GM19467 (cell line): ENCODE data around the gene SLC18A3.

Experiments
- ATAC-seq: cut with Tn5 transposase; IDR thresholded peaks from one replicate; pipeline ENCODE4 v1.9.1; 2021; ENCODE audit warnings: mild to moderate bottlenecking, moderate library complexity; ENCODE audit not compliant: unreplicated experiment

Gene SLC18A3

DNA sequence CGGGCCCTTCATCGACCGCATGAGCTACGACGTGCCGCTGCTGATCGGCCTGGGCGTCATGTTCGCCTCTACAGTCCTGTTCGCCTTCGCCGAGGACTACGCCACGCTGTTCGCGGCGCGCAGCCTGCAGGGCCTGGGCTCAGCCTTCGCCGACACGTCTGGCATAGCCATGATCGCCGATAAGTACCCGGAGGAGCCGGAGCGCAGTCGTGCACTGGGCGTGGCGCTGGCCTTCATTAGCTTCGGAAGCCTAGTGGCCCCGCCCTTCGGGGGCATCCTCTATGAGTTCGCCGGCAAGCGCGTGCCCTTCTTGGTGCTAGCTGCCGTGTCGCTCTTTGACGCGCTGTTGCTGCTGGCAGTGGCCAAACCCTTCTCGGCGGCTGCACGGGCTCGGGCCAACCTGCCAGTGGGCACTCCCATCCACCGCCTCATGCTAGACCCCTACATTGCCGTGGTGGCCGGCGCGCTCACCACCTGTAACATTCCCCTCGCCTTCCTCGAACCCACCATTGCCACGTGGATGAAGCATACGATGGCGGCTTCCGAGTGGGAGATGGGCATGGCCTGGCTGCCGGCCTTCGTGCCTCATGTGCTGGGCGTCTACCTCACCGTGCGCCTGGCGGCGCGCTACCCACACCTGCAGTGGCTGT is 1.2 kb downstream of the SLC18A3 start:
- no peak for ATAC-seq

DNA sequence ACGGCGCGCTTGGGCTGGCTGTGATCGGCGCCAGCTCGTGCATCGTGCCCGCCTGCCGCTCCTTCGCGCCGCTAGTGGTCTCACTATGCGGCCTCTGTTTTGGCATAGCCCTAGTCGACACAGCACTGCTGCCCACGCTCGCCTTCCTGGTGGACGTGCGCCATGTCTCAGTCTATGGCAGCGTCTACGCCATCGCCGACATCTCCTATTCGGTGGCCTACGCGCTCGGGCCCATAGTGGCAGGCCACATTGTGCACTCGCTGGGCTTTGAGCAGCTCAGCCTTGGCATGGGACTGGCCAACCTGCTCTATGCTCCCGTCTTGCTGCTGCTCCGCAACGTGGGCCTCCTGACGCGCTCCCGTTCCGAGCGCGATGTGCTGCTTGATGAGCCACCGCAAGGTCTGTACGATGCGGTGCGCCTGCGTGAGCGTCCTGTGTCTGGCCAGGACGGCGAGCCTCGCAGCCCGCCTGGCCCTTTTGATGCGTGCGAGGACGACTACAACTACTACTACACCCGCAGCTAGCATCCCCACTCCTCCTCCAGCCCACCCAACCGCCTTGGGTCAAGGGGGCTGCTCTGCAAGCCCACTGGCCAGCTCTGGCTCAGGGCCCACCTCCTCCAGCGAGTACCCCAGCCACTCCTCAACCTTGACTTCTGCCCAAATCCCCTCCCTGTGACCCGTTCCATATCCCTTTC is 1.9 kb downstream of the SLC18A3 start:
- ATAC-seq, result no peak

DNA sequence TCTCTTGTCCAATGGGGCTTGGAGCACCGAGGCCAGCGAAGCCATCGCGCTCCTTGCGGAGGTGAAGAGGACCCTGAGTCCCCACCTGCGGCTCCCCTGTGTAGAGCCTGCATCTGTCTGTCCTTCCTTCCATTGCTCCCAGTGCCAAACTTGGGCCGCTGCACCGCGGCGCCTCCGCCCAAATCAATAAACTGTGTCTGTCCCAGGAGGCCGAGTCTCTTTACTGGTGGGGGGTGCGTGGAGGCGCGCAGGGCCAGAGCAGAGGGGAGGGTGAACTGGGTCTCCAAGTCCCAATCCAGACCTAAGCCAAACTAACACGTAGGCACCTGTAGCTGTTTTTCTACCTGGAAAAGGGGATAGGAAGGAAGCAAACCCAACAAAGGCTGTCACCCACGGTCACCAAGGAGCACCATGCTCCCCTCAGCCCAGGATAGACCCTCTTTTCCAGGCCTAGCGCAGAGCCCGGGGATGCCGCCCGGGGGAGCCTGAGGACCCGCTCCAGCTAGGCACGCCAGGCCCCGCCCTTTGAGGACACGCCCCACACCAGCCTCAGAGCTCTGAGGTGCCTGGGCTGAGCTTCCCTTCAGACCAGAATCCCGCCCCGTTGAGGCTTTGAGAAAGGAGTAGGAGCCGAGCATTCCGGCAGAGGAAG is 2.5 kb downstream of the SLC18A3 start:
- no peak for ATAC-seq

DNA sequence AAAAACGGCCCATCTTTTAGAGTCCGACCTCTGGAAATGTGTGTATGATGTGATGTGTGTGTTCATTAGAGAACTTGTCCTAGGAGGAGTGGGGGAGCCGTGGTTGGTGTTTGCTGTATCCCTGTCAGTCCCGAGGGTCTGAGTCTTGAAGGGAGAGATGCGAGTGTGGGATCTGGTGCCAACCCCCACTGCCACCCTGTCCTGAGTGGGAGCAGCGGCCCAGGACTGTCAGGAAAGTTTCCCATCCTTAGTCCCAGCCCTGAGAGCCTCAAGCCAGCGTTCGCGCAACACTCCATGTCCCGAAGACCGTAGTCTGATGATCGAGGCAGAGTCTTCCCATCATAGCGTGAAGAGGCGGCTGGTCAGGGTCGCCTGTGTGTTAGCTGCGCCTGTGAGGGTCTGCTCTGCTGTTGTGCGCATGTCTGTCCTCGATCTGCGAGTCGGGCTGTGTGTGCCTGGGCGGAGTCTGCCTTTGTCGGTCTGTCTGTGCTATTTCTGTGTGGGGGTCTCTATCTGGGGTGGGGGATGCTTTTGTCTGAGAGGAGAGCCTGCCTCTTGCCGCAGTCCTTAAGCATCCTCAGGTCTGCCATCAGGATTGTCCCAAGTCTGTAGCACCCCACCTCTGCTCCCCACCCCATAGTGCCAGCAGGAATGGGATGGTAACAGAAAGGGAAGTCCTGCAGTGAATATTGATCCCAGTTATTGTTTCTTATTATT is 3.2 kb downstream of the SLC18A3 start:
- no peak for ATAC-seq

DNA sequence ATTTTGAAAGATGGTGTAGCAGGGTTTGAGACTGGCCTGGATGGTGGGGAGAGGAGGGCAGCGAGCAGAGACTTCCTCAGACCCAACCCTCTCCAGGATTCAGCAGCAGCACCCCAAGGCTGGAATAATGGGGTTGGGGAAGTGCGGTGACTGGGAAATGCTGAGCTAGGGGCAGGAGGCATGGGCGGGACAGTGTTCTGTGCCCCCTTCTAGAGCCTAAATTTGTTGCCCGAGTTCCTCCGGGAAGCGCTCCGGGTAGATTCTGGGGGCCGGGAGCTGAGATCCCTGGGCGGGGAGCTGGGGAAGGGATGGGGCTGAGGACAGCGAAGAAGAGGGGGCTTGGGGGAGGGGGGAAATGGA is 3.8 kb downstream of the SLC18A3 start, which contains the start of gene CHAT:
CHAT (plus strand) TSS at position 156 of the 360 bp plus-strand sequence; CDS start at position 309, 153 bp downstream.
- no peak for ATAC-seq

DNA sequence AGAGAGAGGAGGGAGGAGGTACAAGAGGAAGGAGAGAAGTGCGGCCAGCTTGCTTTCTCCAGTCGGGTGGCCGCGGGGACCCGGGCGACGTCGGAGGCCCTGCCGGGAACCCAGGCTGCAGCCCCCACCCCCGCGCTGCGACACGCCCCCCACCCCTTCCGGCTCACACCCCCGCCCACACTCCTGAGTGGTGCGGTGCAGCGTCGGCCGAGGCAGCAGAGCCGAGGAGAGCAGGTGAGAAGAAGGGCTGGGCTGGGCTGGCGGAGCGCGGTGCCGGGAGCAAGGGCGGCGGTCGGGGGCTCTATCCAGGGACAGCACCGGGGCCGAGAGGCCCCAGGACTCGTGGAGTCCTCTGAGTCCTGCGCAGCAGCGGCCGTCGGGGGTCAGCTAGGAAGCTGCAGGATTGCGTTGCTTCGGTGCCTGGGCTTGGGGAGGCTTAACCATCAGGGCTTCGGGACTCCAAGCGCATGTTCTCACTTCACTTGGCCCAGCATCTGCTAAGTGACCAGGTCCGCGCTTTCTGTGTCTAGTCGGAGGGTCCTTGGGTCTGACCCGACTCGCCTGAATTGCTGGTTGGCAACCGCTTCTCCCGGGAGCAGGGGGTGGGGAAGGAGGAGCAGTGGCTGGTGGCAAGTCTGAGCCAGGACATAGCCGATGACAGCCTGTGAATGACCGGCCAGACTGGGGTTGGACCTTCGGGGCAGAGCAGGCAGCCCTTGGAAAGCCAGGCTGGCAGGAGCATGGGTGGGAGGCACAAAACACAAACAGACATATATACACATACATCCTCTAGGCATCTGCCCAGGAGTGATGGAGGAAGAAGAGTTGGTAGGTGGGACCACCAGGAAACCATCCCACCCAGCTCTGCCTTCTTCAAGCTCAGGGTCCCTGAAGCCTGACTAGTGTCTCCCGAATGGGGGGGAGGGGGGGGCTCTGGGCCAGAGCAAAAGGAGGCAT is 4.4 kb downstream of the SLC18A3 start:
- no peak for ATAC-seq

DNA sequence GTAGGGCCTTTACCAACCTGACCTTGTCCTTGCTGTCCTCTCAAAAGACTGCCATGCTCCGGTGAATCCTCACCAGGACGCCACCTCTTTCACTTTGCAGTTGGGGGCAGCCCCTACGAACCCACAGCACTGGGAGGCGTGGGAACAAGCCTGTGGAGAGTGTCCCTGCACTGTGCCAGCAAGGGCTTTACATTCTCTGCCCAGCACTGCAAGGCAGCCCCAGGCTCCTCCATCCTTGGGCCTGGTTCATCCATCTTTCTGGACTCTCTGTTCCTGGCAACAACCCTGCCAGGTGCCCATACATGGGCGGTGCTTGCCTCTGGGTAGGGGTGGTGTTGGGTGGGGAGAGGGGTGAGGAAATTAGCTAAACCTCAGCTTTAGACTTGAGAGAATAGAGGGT is 5.1 kb downstream of the SLC18A3 start:
- ATAC-seq, result no peak

DNA sequence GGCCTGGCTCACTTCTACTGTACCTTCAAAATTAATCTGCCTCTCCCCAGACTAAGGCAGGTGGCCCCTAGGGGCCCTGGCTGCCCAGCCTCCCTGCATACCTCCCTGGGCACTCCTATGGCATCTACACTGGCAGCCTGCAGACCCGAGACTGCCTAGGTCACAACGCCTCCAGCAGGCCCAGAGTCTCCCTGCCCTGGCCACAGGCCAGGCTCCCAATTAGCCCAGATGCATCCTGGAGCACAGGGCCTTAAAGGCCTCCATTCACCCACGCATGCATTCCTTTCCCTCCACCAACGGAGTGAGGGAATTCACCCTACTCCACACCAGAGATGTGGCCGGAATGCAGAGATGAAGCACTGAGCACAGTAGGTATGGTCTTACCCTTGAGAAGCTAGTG is 5.6 kb downstream of the SLC18A3 start:
- no peak for ATAC-seq

DNA sequence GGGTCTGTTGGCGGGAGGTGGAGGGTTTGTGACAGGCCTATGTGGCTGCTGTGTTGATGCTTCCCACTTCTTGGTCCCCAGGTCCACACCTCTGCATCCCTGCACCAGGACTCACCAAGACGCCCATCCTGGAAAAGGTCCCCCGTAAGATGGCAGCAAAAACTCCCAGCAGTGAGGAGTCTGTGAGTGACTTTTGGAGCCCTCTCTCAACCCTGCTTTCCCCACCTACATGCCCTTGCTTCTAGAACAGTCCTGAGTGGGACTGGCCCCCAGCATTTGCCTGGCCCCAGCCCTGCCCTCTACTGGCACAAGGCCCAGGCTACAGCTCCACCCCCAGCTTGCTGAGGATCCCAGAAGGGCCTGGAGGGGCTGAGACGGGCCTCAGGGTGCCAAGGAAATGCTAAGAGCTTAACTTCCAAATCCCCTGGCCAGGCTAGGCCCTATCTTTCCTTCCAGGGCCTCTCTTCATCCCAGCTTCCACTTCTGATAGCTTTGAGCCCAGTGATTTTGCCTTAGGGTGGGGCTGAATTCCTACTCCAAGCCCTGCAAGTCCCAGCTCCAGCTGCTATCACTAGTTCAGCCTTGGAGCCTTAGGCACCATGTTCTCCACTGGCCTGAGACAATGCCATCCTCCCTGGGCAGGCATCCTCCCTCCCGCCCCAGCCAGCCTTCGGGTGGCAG is 6.5 kb downstream of the SLC18A3 start:
- ATAC-seq, result no peak

DNA sequence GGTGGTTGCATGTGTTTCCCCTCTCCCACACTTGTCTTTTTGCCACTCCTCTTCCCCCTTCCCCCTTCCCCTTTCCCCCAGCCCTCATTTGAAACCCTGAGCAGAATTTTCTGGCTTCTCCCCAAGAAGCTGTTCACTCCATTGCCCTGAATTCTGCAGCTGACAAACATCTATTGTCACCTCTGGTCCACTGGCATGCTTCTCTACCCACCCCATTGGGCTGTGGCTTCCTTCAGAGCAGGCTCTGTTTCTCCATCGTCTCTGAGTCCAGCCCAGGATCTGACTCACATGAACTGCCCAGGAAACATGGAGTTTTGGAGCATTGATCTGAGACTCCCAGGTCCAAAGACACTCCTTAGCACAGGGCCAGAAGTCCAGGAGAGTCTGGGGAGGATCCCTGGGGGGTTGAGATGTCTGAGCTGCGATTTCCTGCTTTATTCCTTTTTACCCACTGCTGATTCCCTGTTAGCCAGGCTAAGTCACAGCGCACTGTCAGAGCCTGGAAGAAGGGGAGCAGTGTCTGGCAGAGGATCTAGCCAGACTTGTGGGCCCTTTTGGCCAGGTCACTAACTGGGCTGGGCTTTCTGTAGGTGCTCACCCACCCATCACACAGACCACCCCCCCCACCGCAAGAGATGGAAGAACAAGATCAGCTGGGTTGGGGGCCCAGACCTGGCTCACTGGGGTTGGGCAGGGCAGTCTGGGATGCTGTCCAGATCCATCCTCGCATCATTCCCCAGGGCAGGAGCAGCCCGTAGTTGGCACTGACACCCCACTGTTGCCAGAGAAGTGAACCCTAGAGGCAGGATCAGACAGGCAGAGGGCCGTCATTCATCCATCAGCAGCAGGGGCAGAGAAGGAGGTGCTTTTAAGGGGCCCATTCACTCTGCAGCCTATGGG is 7.3 kb downstream of the SLC18A3 start:
- no peak for ATAC-seq

DNA sequence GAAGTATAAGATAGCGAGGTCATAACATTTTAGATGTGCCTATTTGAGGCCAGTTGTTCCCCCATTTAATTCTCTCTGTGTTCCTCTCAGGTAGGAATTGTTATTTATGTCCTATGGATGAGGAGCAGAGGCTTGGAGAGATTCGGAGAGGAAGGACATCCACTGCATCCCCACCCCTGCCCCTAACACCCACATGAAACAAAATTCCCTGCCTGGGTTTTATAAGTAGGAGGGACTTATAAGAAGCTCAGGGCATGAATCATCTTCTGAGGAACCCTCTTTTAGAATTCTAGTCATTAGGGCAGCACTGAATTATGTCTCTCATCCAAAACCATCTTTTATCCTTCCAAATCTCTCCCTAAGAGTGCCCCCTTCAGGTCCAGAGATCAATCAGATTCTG is 8.7 kb downstream of the SLC18A3 start:
- no peak for ATAC-seq

DNA sequence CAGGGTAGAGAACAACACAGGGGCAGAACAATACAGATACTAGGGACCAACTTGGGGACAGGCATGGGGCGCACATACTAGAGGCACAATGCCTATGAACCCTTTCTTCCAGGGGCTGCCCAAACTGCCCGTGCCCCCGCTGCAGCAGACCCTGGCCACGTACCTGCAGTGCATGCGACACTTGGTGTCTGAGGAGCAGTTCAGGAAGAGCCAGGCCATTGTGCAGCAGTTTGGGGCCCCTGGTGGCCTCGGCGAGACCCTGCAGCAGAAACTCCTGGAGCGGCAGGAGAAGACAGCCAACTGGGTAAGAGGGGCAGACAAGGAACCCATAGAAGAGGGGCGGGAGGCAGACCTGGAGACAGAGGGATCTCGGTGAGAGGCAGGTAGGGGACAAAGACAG is 9.5 kb downstream of the SLC18A3 start:
- ATAC-seq, result no peak

DNA sequence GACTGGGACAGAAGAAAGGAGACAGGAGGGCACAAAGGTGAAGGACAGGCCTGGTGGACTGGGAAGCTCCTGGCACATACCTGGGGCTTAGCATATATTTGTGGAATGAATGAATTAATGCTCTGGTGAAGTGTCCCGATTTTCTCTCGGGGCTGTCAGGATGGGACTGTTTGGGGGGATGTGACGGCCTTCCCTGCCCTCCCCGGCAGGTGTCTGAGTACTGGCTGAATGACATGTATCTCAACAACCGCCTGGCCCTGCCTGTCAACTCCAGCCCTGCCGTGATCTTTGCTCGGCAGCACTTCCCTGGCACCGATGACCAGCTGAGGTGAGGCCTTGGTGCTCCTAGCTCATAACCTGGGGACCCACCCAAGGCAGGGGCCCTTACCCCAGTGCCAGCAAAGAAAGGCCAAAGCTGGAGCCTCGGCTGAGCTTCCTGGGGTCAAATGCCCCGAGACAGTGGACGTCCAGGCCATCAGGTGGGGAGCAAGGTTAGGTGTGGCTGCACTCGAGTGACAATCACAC is 10.2 kb downstream of the SLC18A3 start:
- ATAC-seq, result no peak

DNA sequence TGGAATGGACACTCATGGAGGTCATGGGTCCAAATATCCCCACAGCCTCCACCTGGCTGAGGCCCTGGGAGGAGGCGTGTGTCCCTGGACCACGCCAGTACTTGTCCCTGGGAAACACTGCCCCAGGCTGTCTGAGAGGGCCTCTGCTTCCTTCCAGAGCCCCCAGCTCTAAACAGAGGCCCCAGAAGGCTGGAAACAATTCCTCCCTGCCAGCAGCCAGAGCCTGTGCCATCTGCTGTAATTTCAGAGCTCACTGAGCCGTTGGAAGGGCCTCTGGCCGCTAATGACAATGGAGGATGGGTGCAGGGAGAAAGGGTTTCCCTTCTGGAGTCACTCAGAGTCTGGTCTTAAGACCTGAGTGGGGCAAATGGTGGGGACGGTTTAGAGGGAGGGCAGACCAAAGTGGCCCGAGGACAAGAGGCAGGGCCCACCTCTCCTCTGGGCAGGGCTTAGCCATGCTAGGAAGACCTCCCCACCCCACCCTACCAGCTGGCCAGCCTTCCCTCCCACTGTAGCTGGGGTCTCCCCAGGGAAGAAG is 10.8 kb downstream of the SLC18A3 start:
- ATAC-seq, result no peak

DNA sequence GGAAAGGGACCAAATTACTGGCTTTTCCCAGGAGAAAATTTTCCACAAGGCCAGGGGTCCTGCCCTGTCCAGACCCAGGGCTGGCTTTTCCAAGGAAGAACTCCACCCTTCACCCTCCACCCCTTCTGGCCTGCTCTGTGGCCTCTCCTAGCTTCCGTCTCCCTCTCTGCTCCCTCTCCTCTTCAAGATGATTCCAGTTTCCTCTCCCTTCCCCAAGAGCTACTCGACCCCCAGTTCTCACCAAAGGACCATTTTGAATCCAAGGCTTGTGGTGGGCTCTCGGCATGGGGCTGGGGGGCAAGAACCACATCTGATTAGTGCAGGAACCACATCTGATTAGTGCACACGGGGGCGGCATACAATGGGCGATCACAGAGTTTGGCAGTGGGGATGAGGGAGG is 11.5 kb downstream of the SLC18A3 start:
- no peak for ATAC-seq

DNA sequence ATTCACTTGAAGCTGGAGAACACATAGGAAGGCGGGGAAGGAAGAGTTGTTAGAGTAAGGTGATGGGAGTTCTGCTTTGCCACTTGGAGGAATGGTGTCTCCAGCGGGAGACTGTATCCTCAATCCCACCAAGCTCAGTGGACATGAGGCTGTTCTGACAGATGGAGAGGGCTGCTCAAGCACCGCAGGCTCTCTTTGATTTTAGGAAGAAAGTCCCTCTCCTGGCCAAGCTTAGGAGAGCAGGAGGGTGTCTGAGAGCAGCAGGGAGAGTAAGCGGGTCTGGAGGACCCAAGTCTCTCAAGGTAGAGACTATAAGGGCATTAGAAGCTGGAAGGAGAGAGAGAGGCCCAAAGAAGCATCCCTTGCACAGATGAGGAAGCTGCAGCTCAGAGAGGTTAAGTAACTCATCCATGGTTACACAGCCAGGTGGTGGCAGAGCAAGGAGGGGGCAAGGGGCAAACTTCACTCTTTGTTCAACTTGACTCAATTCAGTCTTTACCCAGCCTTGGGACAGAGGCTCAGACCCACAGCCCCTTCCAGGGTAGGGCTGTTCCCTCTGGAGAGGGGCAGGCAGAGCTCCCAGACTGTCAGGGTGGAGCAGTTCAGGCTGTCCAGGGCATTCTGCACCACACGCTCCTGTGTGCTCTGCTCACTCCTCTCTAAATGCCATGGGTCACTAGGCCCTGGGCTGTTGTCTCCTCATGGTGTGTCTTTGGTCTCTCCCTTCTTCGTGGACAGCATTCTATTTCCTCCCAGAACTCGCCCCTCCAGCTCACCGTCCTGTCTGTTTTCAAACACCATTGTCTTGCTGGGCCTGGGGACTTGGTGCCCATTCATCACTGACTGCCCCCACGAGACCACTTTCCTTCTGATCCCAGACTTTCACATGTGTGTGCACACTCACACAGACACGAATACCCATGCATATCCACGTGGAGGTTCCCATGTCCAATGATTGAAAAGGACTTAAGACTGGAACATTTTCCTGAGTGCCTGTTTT is 12.6 kb downstream of the SLC18A3 start:
- ATAC-seq, result no peak

DNA sequence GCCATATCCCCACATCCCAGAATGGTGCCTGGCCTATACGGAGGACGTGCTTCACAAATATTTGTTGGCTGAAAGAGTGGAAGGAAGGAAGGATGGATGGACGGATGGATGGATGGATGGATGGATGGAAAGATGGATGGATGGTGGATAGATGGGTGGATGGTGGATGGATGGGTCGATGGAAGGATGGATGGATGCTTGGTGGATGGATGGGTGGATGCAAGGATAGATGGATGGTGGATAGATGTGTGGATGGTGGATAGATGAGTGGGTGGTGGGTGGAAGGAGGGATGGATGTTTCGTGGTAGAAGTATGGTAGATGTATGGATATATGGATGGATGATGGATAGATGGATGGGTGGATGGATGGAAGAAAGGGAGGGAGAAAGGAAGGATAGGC is 14.5 kb downstream of the SLC18A3 start:
- ATAC-seq, result no peak
